A673 (cell line): ENCODE measurements around the gene RHOBTB3.

Source experiments
- EZH2 ChIP-seq: fragments of 200-600 bp; sonication (generic); IDR thresholded peaks from 2 replicates; pipeline ENCODE4 v1.6.1; 2017; ENCODE audit warnings: borderline replicate concordance, low read depth, mild to moderate bottlenecking, mixed read lengths, antibody characterized with exemption, low read length; ENCODE audit not compliant: poor library complexity, severe bottlenecking
- TF ChIP-seq, protein P1 (sequence below): fragments of 300-800, 200-600 bp; sonication (generic); conservative IDR thresholded peaks from 2 replicates; pipeline ENCODE4 v1.5.1; 2017; ENCODE audit warnings: low read depth, mild to moderate bottlenecking, antibody characterized with exemption, low read length, moderate library complexity, mixed read lengths

DNA sequence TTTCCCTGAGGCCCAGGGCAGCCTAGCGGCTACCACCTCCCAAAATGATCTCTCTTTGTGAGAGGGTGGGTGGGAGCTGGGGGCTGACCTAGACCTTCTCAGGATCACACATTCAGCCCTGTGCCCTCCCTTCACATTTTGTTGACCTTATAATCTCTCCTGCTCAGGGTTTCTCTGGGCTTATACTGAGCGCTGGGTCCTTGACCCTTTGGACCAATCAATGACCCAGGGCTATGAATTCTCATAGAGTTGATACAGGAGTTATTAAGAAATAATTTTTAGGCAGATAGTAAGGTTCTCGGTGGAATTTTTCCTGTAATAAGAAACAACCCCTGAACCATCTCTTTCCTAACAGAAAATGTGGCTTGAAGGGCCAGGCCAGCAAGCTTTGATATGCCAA lies 69.4 kb downstream of the RHOBTB3 start:
- TF ChIP-seq, protein P1, sequence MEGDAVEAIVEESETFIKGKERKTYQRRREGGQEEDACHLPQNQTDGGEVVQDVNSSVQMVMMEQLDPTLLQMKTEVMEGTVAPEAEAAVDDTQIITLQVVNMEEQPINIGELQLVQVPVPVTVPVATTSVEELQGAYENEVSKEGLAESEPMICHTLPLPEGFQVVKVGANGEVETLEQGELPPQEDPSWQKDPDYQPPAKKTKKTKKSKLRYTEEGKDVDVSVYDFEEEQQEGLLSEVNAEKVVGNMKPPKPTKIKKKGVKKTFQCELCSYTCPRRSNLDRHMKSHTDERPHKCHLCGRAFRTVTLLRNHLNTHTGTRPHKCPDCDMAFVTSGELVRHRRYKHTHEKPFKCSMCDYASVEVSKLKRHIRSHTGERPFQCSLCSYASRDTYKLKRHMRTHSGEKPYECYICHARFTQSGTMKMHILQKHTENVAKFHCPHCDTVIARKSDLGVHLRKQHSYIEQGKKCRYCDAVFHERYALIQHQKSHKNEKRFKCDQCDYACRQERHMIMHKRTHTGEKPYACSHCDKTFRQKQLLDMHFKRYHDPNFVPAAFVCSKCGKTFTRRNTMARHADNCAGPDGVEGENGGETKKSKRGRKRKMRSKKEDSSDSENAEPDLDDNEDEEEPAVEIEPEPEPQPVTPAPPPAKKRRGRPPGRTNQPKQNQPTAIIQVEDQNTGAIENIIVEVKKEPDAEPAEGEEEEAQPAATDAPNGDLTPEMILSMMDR: no peak
- no peak for TF ChIP-seq EZH2
